ENCODE measurements around the gene RIN3. TPM values are rescaled to one million over a fixed set of nuclear protein-coding genes. Genes with fewer than 3 reads are reported as not detected.

The RIN3 gene
- total RNA-seq, 1 experiment from 2014 or later, result 1.5 TPM

DNA sequence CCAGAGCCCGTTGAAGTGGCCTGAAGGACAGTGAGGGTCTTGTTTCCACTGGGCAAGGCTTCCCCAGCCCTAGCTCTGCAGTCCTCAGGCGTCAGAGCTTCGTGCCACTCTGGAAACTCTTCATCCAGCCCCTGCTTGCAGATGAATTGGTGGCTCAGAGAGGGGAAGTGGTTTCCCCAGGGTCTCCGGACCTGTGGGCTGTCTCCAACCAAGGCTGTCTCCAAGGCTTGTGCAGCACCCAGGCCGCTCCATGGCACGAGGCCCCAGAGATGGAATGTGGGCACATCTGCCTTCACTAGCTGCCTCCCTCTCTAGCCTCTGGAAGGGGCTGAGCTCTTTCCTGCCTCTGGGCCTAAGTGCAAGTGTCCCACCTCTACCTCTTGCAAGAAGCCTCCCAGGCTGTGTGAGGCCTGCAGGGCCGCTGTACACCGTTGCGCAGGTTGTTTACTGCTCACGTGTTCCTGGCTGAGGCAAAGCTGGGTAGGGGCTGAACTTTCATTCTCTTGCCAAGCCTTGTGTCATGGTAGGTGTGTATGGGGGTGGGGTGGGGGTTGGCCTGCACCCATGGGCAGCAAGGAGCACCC lies 11.1 kb downstream of the RIN3 start:
- no peak overlapping the region for H2AK5ac ChIP-seq (ENCODE audit: insufficient read length, low read length)
- no peaks in the 10 kb centered on the region for H3K9me3 ChIP-seq (ENCODE audit: control insufficient read depth, low read depth, low read length)
- no peaks in the 10 kb centered on the region for H4K20me1 ChIP-seq (ENCODE audit: control insufficient read depth, insufficient read depth, insufficient read length)
- H3K18ac ChIP-seq (ENCODE audit: insufficient read length, low read depth, low read length), result no peak overlapping the region
- H3K56ac ChIP-seq (ENCODE audit: insufficient read length, low read depth, low read length), result no peak overlapping the region
- H3K79me1 ChIP-seq (ENCODE audit: insufficient read depth, low read depth, low read length, poor library complexity, severe bottlenecking), result no peaks in the 10 kb centered on the region
- H3K9ac ChIP-seq (ENCODE audit: extremely low read depth, insufficient read length, low read length), result no peak overlapping the region
- Mint-ChIP-seq H3K9me3 (no peaks in the 10 kb centered on the region), H3K27me3 (ENCODE audit: low read depth) (peaks cover 3% of the 10 kb centered on the region), H3K4me3 (no peak overlapping the region), H3K36me3 (ENCODE audit: insufficient read depth in 1 of 3, low read depth in 3 of 3) (no peaks in the 10 kb centered on the region), H3K4me1 (no peaks in the 10 kb centered on the region), H3K27ac (no peak overlapping the region; a peak in 1 of 7 replicates)
- H2BK120ac ChIP-seq (ENCODE audit: low read depth, low read length, poor library complexity, severe bottlenecking), result no peak overlapping the region
- TF ChIP-seq, protein P1, sequence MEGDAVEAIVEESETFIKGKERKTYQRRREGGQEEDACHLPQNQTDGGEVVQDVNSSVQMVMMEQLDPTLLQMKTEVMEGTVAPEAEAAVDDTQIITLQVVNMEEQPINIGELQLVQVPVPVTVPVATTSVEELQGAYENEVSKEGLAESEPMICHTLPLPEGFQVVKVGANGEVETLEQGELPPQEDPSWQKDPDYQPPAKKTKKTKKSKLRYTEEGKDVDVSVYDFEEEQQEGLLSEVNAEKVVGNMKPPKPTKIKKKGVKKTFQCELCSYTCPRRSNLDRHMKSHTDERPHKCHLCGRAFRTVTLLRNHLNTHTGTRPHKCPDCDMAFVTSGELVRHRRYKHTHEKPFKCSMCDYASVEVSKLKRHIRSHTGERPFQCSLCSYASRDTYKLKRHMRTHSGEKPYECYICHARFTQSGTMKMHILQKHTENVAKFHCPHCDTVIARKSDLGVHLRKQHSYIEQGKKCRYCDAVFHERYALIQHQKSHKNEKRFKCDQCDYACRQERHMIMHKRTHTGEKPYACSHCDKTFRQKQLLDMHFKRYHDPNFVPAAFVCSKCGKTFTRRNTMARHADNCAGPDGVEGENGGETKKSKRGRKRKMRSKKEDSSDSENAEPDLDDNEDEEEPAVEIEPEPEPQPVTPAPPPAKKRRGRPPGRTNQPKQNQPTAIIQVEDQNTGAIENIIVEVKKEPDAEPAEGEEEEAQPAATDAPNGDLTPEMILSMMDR (conservative IDR thresholded peaks at IDR 0.05), result no peak
- H3K27me3 ChIP-seq (ENCODE audit: insufficient read depth, low read length), result no peaks in the 10 kb centered on the region
- no peak overlapping the region for H2BK12ac ChIP-seq (ENCODE audit: insufficient read length, low read depth, low read length)
- no peaks in the 10 kb centered on the region for H3K23me2 ChIP-seq (ENCODE audit: insufficient read length, low read depth, low read length, poor library complexity, severe bottlenecking)
- no peak overlapping the region for H3K4ac ChIP-seq (ENCODE audit: low read depth, low read length)
- no peak overlapping the region for H3K4me2 ChIP-seq (ENCODE audit: insufficient read depth, insufficient read length, low read length)
- no peak overlapping the region for H4K5ac ChIP-seq (ENCODE audit: insufficient read length, low read depth, low read length)
- H3K14ac ChIP-seq (ENCODE audit: insufficient read depth, low read length), result no peak overlapping the region; the same call in 1 of the 2 replicates
- no peak overlapping the region for H4K8ac ChIP-seq (replicated peaks; ENCODE audit: insufficient read length, low read depth, low read length)
- no peaks in the 10 kb centered on the region for H3K79me2 ChIP-seq (ENCODE audit: insufficient read depth, low read length)
- peaks cover 2% of the 10 kb centered on the region; the same call in 1 of the 2 replicates for H3K4me1 ChIP-seq (ENCODE audit: insufficient read depth, low read length)
- H3K23ac ChIP-seq (ENCODE audit: insufficient read length, low read depth, low read length), result no peak overlapping the region
- DNase-seq, result no peak
- no peak overlapping the region for H3T11ph ChIP-seq (ENCODE audit: low read length)
- H4K91ac ChIP-seq (ENCODE audit: insufficient read length, low read depth, low read length), result no peak overlapping the region
- no peak overlapping the region for H3K27ac ChIP-seq (ENCODE audit: insufficient read length, low read depth, low read length)
- no peak overlapping the region for H2BK5ac ChIP-seq (ENCODE audit: insufficient read length, low read length)
- no CpG with 5 or more reads among the region's 10 CpGs for WGBS (ENCODE audit: extremely low coverage, insufficient read length, low lambda C conversion rate)
- no peak overlapping the region for H2BK20ac ChIP-seq (ENCODE audit: low read depth, low read length, poor library complexity, severe bottlenecking)
- no peak overlapping the region for H2BK15ac ChIP-seq (ENCODE audit: low read depth, low read length)
- H2AFZ ChIP-seq (ENCODE audit: low read length), result no peak overlapping the region
